ENCODE data around the gene LRFN3.

GRCh38 chr19:35946203-35946602 lies 10.0 kb downstream of the LRFN3 start:
- TF ChIP-seq CTCF (IDR thresholded peaks at IDR 0.05 in 2 of 3, conservative IDR thresholded peaks at IDR 0.05 in 1 of 3; ENCODE audit: control insufficient read depth in 2 of 3, extremely low read depth in 1 of 3, insufficient read depth in 1 of 3, low read depth in 3 of 3, low read length in 3 of 3) (no peak), ZNF384 (IDR thresholded peaks at IDR 0.05; ENCODE audit: borderline replicate concordance, low read depth, low read length) (no peak), FOXK2 (IDR thresholded peaks at IDR 0.05) (no peak), EGR1 (IDR thresholded peaks at IDR 0.05; ENCODE audit: borderline replicate concordance in 1 of 2, low read depth in 2 of 2, low read length in 2 of 2) (no peak), TCF3 (IDR thresholded peaks at IDR 0.05; ENCODE audit: borderline replicate concordance, insufficient read depth, low read depth, low read length) (no peak), FOS (IDR thresholded peaks at IDR 0.05; ENCODE audit: borderline replicate concordance, extremely low read depth, insufficient read length) (no peak)

All from GM12878 (cell line).